SK-N-SH treated with all-trans-retinoic acid at 6 μM for 48 hours (cell line): ENCODE results near the gene TMEM214.

Source experiments
- ATAC-seq: fragments of 200-7000 bp; cut with Tn5 transposase; 3 replicates; pipeline ENCODE4 v1.9.1; 2020; ENCODE audit warnings: mild to moderate bottlenecking, moderate library complexity
- ARNTL ChIP-seq: fragments of 450-650 bp; formaldehyde crosslinking; IDR thresholded peaks from 2 replicates; pipeline ENCODE4 v1.5.0; 2020; ENCODE audit warnings: low read depth, mild to moderate bottlenecking, moderate library complexity, borderline replicate concordance
- BACH2 ChIP-seq: fragments of 250-450 bp; sonication (Bioruptor Pico); IDR thresholded peaks from 2 replicates; pipeline ENCODE4 v1.9.0; 2021; ENCODE audit warnings: mild to moderate bottlenecking, borderline replicate concordance
- CSDC2 ChIP-seq: fragments of 250-450 bp; sonication (Bioruptor Pico); IDR thresholded peaks from 2 replicates; pipeline ENCODE4 v1.5.0; 2020; ENCODE audit warnings: mild to moderate bottlenecking, moderate library complexity
- CSRNP3 ChIP-seq: fragments of 250-450 bp; sonication (Bioruptor Pico); IDR thresholded peaks from 2 replicates; pipeline ENCODE4 v1.5.1; 2021; ENCODE audit warnings: mild to moderate bottlenecking, moderate library complexity
- ESRRG ChIP-seq: fragments of 250-450 bp; sonication (Bioruptor Pico); IDR thresholded peaks from 2 replicates; pipeline ENCODE4 v1.6.1; 2021; ENCODE audit warnings: mild to moderate bottlenecking
- GLIS3 ChIP-seq: fragments of 250-450 bp; sonication (Bioruptor Pico); IDR thresholded peaks from 2 replicates; pipeline ENCODE4 v1.5.0; 2020; ENCODE audit warnings: mild to moderate bottlenecking, moderate library complexity
- ISL1 ChIP-seq: fragments of 250-450 bp; sonication (Bioruptor Pico); IDR thresholded peaks from 2 replicates; pipeline ENCODE4 v2.1.2; 2022; ENCODE audit warnings: mild to moderate bottlenecking, moderate library complexity
- OSR1 ChIP-seq: fragments of 250-450 bp; sonication (Bioruptor Pico); IDR thresholded peaks from 2 replicates; pipeline ENCODE4 v1.8.0; 2022; ENCODE audit warnings: moderate library complexity, mild to moderate bottlenecking, inconsistent platforms
- PPARA ChIP-seq: fragments of 250-450 bp; sonication (Bioruptor Pico); IDR thresholded peaks from 2 replicates; pipeline ENCODE4 v1.5.0; 2020; ENCODE audit warnings: mild to moderate bottlenecking, borderline replicate concordance
- RARB ChIP-seq: fragments of 250-450 bp; sonication (Bioruptor Pico); IDR thresholded peaks from 2 replicates; pipeline ENCODE4 v1.8.0; 2021; ENCODE audit warnings: mild to moderate bottlenecking, moderate library complexity
- TOX ChIP-seq: fragments of 250-450 bp; sonication (Bioruptor Pico); IDR thresholded peaks from 2 replicates; pipeline ENCODE4 v1.8.0; 2021; ENCODE audit warnings: mild to moderate bottlenecking, moderate library complexity, borderline replicate concordance
- ZC3H10 ChIP-seq: fragments of 250-450 bp; sonication (Bioruptor Pico); IDR thresholded peaks from 2 replicates; pipeline ENCODE4 v1.5.1; 2021; ENCODE audit warnings: mild to moderate bottlenecking, moderate library complexity
- ZFP3 ChIP-seq: fragments of 250-450 bp; sonication (Bioruptor Pico); IDR thresholded peaks from 2 replicates; pipeline ENCODE4 v1.5.0; 2020; ENCODE audit warnings: mild to moderate bottlenecking, moderate library complexity
- ZFP30 ChIP-seq: fragments of 450-650 bp; formaldehyde crosslinking; IDR thresholded peaks from 2 replicates; pipeline ENCODE4 v1.5.0; 2022; ENCODE audit warnings: mild to moderate bottlenecking, moderate library complexity
- ZNF8 ChIP-seq: fragments of 450-650 bp; formaldehyde crosslinking; IDR thresholded peaks from 2 replicates; pipeline ENCODE4 v1.5.0; 2020; ENCODE audit warnings: mild to moderate bottlenecking, moderate library complexity
- TF ChIP-seq, protein P1 (sequence below): fragments of 250-450 bp; sonication (Bioruptor Pico); IDR thresholded peaks from 2 replicates; pipeline ENCODE4 v1.8.0; 2020; ENCODE audit warnings: mild to moderate bottlenecking, moderate library complexity, borderline replicate concordance
- TF ChIP-seq, protein P2 (sequence below): fragments of 250-450 bp; sonication (Bioruptor Pico); IDR thresholded peaks from 2 replicates; pipeline ENCODE4 v1.5.1; 2020; ENCODE audit warnings: low read depth, mild to moderate bottlenecking, moderate library complexity
- TF ChIP-seq, protein P3 (sequence below): fragments of 250-450 bp; sonication (Bioruptor Pico); IDR thresholded peaks from 2 replicates; pipeline ENCODE4 v1.8.0; 2021; ENCODE audit warnings: low read depth, mild to moderate bottlenecking, moderate library complexity, borderline replicate concordance

TMEM214 gene

DNA sequence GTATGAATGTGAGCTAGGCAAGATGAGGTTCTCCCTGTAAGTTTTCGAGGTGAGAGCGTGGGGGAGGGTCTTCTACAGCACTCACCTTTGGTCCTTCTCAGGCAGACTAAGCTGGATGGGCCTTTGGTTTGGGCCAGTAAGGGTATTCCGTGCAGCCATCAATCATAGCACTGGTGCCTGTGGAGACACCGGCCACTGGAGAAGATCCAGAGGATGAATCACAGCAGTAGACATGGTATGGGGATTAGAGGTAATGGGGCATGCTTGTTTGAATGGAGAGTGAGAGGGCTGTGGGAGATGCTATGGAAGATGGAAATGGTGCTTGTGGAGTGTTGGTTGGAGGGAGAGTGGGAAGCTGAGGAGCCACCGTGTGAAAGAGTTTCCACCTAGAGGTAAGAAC lies 46.2 kb upstream of the TMEM214 start:
- ATAC-seq: no peak
- TF ChIP-seq, protein P1, sequence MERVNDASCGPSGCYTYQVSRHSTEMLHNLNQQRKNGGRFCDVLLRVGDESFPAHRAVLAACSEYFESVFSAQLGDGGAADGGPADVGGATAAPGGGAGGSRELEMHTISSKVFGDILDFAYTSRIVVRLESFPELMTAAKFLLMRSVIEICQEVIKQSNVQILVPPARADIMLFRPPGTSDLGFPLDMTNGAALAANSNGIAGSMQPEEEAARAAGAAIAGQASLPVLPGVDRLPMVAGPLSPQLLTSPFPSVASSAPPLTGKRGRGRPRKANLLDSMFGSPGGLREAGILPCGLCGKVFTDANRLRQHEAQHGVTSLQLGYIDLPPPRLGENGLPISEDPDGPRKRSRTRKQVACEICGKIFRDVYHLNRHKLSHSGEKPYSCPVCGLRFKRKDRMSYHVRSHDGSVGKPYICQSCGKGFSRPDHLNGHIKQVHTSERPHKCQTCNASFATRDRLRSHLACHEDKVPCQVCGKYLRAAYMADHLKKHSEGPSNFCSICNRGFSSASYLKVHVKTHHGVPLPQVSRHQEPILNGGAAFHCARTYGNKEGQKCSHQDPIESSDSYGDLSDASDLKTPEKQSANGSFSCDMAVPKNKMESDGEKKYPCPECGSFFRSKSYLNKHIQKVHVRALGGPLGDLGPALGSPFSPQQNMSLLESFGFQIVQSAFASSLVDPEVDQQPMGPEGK: no peak
- TF ChIP-seq TOX (no peak), ZC3H10 (CRISPR knock-in tag) (no peak), ZFP30 (CRISPR knock-in tag) (peak; percentile 40; the same call in 1 of the 2 replicates), ARNTL (CRISPR knock-in tag) (no peak)

GRCh38 chr2:26988058-26988860 lies 44.5 kb upstream of the TMEM214 start:
- ATAC-seq: peak; percentile 96
- TF ChIP-seq ARNTL (CRISPR knock-in tag) (no peak), ZFP3 (0 out of 2 replicates have a peak, but pooled peaks have one; percentile 32), ISL1 (CRISPR knock-in tag) (peak; percentile 32; the same call in 1 of the 2 replicates)
- TF ChIP-seq, all 23 proteins: peak for 2

DNA sequence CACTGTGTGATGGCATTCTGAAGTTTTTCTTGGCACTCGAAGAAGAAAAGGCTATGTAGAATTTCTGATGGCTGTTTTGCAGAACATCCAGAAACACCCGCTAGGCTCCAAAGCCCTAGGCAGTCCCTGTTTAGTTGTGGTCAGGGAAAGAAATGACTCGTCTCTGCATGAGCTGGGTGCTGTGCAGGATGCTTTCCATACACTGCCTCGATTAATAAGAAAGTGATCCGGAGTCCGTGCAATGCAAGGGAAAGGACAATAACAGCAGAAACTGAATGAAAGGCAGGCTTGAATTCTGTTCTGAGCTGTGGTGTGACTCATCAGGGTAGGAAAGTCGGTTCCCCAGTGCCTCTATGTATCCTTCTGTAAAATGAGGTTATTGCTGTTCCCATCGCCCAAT lies 43.6 kb upstream of the TMEM214 start:
- peak; percentile 54 for ATAC-seq
- TF ChIP-seq, protein P2, sequence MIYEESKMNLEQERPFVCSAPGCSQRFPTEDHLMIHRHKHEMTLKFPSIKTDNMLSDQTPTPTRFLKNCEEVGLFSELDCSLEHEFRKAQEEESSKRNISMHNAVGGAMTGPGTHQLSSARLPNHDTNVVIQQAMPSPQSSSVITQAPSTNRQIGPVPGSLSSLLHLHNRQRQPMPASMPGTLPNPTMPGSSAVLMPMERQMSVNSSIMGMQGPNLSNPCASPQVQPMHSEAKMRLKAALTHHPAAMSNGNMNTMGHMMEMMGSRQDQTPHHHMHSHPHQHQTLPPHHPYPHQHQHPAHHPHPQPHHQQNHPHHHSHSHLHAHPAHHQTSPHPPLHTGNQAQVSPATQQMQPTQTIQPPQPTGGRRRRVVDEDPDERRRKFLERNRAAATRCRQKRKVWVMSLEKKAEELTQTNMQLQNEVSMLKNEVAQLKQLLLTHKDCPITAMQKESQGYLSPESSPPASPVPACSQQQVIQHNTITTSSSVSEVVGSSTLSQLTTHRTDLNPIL (CRISPR knock-in tag): no peak
- TF ChIP-seq ZFP30 (CRISPR knock-in tag) (no peak), CSDC2 (no peak), PPARA (CRISPR knock-in tag) (no peak), ZC3H10 (CRISPR knock-in tag) (no peak), ZFP3 (no peak), GLIS3 (no peak), RARB (CRISPR knock-in tag) (no peak), ZNF8 (no peak), ARNTL (CRISPR knock-in tag) (no peak), ESRRG (no peak), ISL1 (CRISPR knock-in tag) (no peak), BACH2 (no peak), CSRNP3 (CRISPR knock-in tag) (no peak), OSR1 (no peak), TOX (no peak)
- TF ChIP-seq, protein P3, sequence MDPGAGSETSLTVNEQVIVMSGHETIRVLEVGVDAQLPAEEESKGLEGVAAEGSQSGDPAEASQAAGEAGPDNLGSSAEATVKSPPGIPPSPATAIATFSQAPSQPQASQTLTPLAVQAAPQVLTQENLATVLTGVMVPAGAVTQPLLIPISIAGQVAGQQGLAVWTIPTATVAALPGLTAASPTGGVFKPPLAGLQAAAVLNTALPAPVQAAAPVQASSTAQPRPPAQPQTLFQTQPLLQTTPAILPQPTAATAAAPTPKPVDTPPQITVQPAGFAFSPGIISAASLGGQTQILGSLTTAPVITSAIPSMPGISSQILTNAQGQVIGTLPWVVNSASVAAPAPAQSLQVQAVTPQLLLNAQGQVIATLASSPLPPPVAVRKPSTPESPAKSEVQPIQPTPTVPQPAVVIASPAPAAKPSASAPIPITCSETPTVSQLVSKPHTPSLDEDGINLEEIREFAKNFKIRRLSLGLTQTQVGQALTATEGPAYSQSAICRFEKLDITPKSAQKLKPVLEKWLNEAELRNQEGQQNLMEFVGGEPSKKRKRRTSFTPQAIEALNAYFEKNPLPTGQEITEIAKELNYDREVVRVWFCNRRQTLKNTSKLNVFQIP (CRISPR knock-in tag): no peak
- TF ChIP-seq, all 23 proteins: peak for 0

DNA sequence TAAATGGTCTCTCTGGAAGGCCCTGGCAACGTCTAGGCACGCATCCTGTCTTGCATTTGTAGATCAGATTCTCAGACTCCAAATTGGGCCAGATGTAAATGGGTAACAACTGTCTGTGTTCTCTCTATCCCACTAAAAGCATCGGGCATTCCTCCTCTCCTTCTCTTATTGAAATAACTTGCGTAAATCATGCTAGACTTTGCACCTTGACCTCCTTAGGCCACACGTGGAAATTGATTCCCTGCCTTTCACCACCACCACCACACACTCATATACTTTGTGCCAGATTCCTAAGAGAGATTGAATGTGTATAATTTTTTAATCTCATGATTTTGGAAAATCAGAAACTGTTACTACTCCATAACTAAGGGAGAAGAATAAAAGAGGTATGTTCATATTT lies 41.0 kb upstream of the TMEM214 start:
- no peak for ATAC-seq
- TF ChIP-seq, protein P1: no peak

GRCh38 chr2:26993768-26994167 lies 39.0 kb upstream of the TMEM214 start:
- no peak for ATAC-seq
- 0 out of 2 replicates have a peak, but pooled peaks have one; percentile 11 for TF ChIP-seq ISL1 (CRISPR knock-in tag)
- TF ChIP-seq ZFP30 (CRISPR knock-in tag): no peak
- TF ChIP-seq, all 23 proteins: peak for 1
